Tibial nerve (tissue), 3 donors: ENCODE data around the gene SIX4.

Experiments
- CTCF ChIP-seq, 5 experiments: fragments of 200-600 bp in 3 of 5; fragments of 450-650 bp in 2 of 5; sonication (generic) in 3 of 5; IDR thresholded peaks; one replicate each; pipeline ENCODE4 v1.5.1; 2016 to 2019; ENCODE audit warnings: antibody characterized with exemption in 5 of 5, mild to moderate bottlenecking in 3 of 5, moderate library complexity in 2 of 5
- POLR2A ChIP-seq, 2 donors: fragments of 450-650 bp; IDR thresholded peaks; one replicate each; pipeline ENCODE4 v1.6.1; 2017; ENCODE audit warnings: antibody characterized with exemption in 2 of 2, mild to moderate bottlenecking in 2 of 2, moderate library complexity in 2 of 2

GRCh38 chr14:60713513-60713912 lies 10.6 kb downstream of the SIX4 start:
- no peak for TF ChIP-seq CTCF (IDR thresholded peaks at IDR 0.05)
- no peak for TF ChIP-seq POLR2A (IDR thresholded peaks at IDR 0.05)
